Amniotic stem cell (primary cell): ENCODE measurements around the gene PILRB.

Experiments used
- DNase-seq: peaks from one replicate; lab custom pipeline; 2025; lab: John Stamatoyannopoulos, UW

PILRB gene

GRCh38 chr7:100407285-100408180 is 49.6 kb downstream of the PILRB start:
- peak; percentile 69 for DNase-seq

- DNase-seq: no peak
Observed at GRCh38 chr7:100411101-100411500, 53.2 kb downstream of the PILRB start.

- DNase-seq: no peak
Observed at GRCh38 chr7:100413346-100413745, 55.4 kb downstream of the PILRB start.

GRCh38 chr7:100413889-100414288 is 56.0 kb downstream of the PILRB start:
- no peak for DNase-seq

- DNase-seq: no peak
Observed at GRCh38 chr7:100415448-100415847, 57.5 kb downstream of the PILRB start.
